Measurements from ENCODE around the gene SLC36A1. TPM values are rescaled to one million over a fixed set of nuclear protein-coding genes. Genes with fewer than 3 reads are reported as not detected.

Gene SLC36A1
- total RNA-seq, 2 experiments from 2014 or later = 6.4 to 6.7 TPM

- Mint-ChIP-seq H3K36me3 (no peaks in the 10 kb centered on the region), H3K4me1 (no peaks in the 10 kb centered on the region), H3K27me3 (peaks cover 23% of the 10 kb centered on the region), H3K4me3 (no peak overlapping the region), H3K9me3 (ENCODE audit: low read depth) (no peaks in the 10 kb centered on the region), H3K27ac (no peak overlapping the region)
- ATAC-seq (no peak), DNase-seq (no peak)
- CTCF ChIA-PET = interaction anchor here (1.5 kb wide), 1 partner anchor 13 kb away, joined by 3 read pairs; no protein-coding TSS in a partner anchor
Measured at GRCh38 chr5:151432210-151432609, 15.2 kb upstream of the SLC36A1 start.

- Mint-ChIP-seq H3K9me3 (ENCODE audit: low read depth) (no peaks in the 10 kb centered on the region), H3K36me3 (no peaks in the 10 kb centered on the region), H3K4me1 (no peaks in the 10 kb centered on the region), H3K4me3 (no peak overlapping the region), H3K27ac (no peak overlapping the region), H3K27me3 (peaks cover 34% of the 10 kb centered on the region)
- CTCF ChIA-PET = no interaction called here
- no peak for ATAC-seq
- no peak for DNase-seq
Measured at GRCh38 chr5:151434570-151435237, 12.7 kb upstream of the SLC36A1 start.

DNA sequence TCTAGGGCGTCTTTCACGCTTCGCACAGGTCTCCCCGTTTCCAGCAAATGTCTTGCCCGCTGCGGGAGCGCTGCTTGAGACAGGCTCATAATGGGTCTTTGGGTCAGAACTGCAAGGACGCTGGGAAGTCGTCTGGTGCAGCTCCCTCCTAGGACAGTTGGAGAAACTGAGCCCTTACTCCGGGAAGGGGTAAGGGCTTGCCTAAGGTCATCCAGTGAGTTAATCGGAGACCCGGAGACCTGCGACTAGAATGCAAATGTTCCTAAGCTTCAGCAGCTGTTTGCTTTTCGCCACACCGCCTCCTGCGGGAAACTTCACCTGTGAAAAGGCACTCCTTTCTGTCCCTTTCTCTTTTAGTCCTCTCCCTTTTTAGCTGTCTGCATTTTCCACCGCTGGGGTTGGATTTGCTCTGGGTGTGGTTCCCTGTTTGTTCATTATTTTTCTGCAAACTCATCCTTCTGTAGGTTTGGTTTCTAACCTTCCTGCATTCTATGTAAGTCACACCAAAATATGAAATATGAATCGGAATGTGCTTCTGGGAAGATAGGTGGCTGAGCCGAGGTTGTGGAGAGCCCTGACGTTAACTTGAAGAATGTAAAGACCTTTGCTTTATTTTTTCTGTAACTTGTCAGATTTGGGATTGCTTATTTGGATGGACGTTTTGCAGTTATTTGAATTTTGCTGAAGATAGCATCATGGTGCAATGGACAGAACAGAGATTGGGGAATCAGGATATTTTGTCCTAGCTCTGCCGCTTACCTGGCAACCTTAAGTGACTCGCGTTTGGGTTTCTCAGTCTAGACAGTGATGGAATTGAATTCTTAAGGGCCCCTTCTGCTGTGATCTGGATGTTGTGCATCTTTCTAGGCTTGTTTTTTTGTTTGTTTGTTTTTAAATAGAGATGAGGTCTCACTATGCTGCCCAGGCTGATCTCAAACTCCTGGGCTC lies 909 bp downstream of the SLC36A1 start:
- H3K9me3 Mint-ChIP-seq (ENCODE audit: low read depth) = no peaks in the 10 kb centered on the region
- CTCF ChIA-PET = interaction anchor here (0.6 to 3.0 kb wide), 34 partner anchors 8 to 1407 kb away, joined by 3 to 37 read pairs (median 4); partner anchors contain the start of gene G3BP1
- peak overlapping the region; percentile 79 for H3K27ac Mint-ChIP-seq
- H3K4me3 Mint-ChIP-seq = peak overlapping the region; percentile 82
- ATAC-seq (peak; percentile 3), DNase-seq (peak; percentile 45)
- peaks cover 29% of the 10 kb centered on the region for H3K27me3 Mint-ChIP-seq
- H3K36me3 Mint-ChIP-seq = no peaks in the 10 kb centered on the region
- H3K4me1 Mint-ChIP-seq = peaks cover 23% of the 10 kb centered on the region

DNA sequence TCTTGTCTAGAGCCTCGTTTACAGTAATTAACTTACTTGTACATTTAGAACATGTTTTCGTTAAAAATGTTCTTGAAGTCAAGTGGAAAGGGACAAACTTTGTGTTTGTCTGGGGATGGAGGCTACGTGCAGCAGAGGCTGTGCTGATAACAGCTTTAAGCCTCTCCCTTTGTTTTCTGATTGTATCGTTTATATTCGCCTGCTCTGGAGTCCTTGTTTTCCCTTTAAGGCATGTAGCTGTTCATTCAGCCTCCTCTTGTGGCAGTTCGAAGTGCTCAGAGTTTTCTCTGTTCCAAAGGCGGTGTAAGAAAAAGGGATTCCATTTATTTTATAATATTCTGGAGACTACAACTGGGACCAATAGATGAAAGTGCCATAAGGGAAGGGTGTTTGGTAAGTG lies 1.9 kb downstream of the SLC36A1 start:
- H3K36me3 Mint-ChIP-seq = no peaks in the 10 kb centered on the region
- H3K9me3 Mint-ChIP-seq (ENCODE audit: low read depth) = no peaks in the 10 kb centered on the region
- H3K27me3 Mint-ChIP-seq = peaks cover 20% of the 10 kb centered on the region
- H3K4me1 Mint-ChIP-seq = peaks cover 23% of the 10 kb centered on the region
- CTCF ChIA-PET = interaction anchor here (1.4 to 3.0 kb wide), 3 partner anchors 204 to 603 kb away, joined by 3 to 37 read pairs (median 20); partner anchors contain the start of gene G3BP1
- H3K27ac Mint-ChIP-seq = no peak overlapping the region
- DNase-seq (no peak), ATAC-seq (no peak)
- H3K4me3 Mint-ChIP-seq = no peak overlapping the region

DNA sequence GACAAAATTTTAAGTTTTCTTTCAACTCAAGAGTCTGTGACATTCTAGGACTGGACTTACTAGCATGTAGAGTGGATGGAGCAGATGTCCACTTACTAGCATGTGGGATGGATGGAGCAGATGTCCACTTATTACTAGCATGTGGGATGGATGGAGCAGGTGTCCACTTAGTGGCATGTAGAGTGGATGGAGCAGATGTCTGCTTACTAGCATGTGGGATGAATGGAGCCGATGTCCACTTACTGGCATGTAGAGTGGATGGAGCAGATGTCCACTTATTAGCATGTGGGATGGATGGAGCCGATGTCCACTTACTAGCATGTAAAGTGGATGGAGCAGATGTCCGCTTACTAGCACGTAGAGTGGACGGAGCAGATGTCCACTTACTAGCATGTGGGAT lies 2.4 kb downstream of the SLC36A1 start:
- H3K4me1 Mint-ChIP-seq = peaks cover 23% of the 10 kb centered on the region
- no peak overlapping the region for H3K27ac Mint-ChIP-seq
- no peak overlapping the region for H3K4me3 Mint-ChIP-seq
- peaks cover 18% of the 10 kb centered on the region for H3K27me3 Mint-ChIP-seq
- CTCF ChIA-PET = interaction anchor here (1.4 to 3.0 kb wide), 2 partner anchors 74 to 203 kb away, joined by 3 to 37 read pairs; no protein-coding TSS in a partner anchor
- H3K9me3 Mint-ChIP-seq (ENCODE audit: low read depth) = no peaks in the 10 kb centered on the region
- no peak for DNase-seq
- no peak for ATAC-seq
- no peaks in the 10 kb centered on the region for H3K36me3 Mint-ChIP-seq

DNA sequence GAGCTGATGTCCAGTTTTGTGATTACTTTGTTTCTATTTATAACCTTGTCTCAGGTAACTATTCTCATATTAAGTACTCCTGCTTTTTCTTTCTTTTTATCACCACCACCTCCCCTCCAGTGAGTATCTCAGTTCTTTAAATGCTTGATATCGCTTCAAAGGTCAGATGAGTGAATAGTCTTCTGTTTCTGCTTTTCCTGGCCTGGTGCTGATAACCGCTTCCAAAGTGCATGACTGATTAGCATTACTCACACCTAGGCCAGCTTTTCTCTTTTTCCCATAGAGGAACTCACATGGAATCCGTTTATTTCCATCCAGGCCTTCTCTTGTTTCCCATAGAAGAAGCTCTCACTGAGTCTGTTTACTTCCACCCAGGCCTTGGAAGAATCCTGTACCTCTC lies 3.2 kb downstream of the SLC36A1 start:
- H3K36me3 Mint-ChIP-seq = no peaks in the 10 kb centered on the region
- ATAC-seq (no peak), DNase-seq (no peak)
- no peaks in the 10 kb centered on the region for H3K9me3 Mint-ChIP-seq (ENCODE audit: low read depth)
- no peak overlapping the region for H3K27ac Mint-ChIP-seq
- no peak overlapping the region for H3K4me3 Mint-ChIP-seq
- CTCF ChIA-PET = interaction anchor here (1.4 kb wide), 2 partner anchors 51 to 73 kb away, joined by 3 read pairs; no protein-coding TSS in a partner anchor
- H3K27me3 Mint-ChIP-seq = peaks cover 11% of the 10 kb centered on the region
- H3K4me1 Mint-ChIP-seq = peaks cover 23% of the 10 kb centered on the region

- no peak overlapping the region for H3K4me3 Mint-ChIP-seq
- DNase-seq = no peak
- no peaks in the 10 kb centered on the region for H3K9me3 Mint-ChIP-seq (ENCODE audit: low read depth)
- peaks cover 6% of the 10 kb centered on the region for H3K27me3 Mint-ChIP-seq
- H3K4me1 Mint-ChIP-seq = peaks cover 23% of the 10 kb centered on the region
- CTCF ChIA-PET = interaction anchor here (1.4 to 1.5 kb wide), 2 partner anchors 48 to 49 kb away, joined by 3 to 4 read pairs; no protein-coding TSS in a partner anchor
- H3K27ac Mint-ChIP-seq = no peak overlapping the region
- no peak for ATAC-seq
- H3K36me3 Mint-ChIP-seq = no peaks in the 10 kb centered on the region
Measured at GRCh38 chr5:151451626-151452520, 4.5 kb downstream of the SLC36A1 start.

DNA sequence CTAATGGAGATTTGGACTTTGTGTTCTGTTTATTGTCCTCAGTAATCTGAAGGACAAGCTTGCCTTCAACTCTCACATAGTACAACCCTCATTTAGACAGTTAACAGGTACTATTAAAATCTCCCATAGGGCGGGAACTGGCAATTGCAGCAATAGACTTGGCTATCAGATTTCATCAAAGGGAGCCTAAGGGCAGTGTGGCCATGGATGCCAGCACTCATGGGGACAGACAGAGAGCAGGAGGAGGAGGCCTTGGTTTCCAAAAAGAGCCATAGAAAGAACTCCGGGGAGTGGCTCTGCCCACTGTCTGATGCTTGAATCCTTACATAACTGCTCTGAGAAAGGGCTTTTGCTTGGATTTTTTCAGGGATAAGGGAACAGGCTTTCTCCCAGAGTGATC lies 6.8 kb downstream of the SLC36A1 start:
- H3K27ac Mint-ChIP-seq = no peak overlapping the region
- ATAC-seq (no peak), DNase-seq (no peak)
- no peak overlapping the region for H3K4me3 Mint-ChIP-seq
- no peaks in the 10 kb centered on the region for H3K9me3 Mint-ChIP-seq (ENCODE audit: low read depth)
- peaks cover 11% of the 10 kb centered on the region for H3K4me1 Mint-ChIP-seq
- no peaks in the 10 kb centered on the region for H3K27me3 Mint-ChIP-seq
- H3K36me3 Mint-ChIP-seq = no peaks in the 10 kb centered on the region
- CTCF ChIA-PET = no interaction called here

GRCh38 chr5:151454889-151455288 lies 7.5 kb downstream of the SLC36A1 start:
- CTCF ChIA-PET = no interaction called here
- H3K9me3 Mint-ChIP-seq (ENCODE audit: low read depth) = no peaks in the 10 kb centered on the region
- H3K4me1 Mint-ChIP-seq = peaks cover 11% of the 10 kb centered on the region
- DNase-seq (no peak), ATAC-seq (no peak)
- no peak overlapping the region for H3K4me3 Mint-ChIP-seq
- no peak overlapping the region for H3K27ac Mint-ChIP-seq
- H3K36me3 Mint-ChIP-seq = no peaks in the 10 kb centered on the region
- H3K27me3 Mint-ChIP-seq = no peaks in the 10 kb centered on the region

- Mint-ChIP-seq H3K4me1 (peaks cover 13% of the 10 kb centered on the region), H3K36me3 (no peaks in the 10 kb centered on the region), H3K27me3 (no peaks in the 10 kb centered on the region), H3K27ac (no peak overlapping the region), H3K9me3 (ENCODE audit: low read depth) (no peaks in the 10 kb centered on the region), H3K4me3 (no peak overlapping the region)
- DNase-seq = no peak
- ATAC-seq = no peak
- CTCF ChIA-PET = interaction anchor here (0.7 to 2.4 kb wide), 3 partner anchors 9 to 195 kb away, joined by 3 to 9 read pairs (median 3); partner anchors contain the start of gene SLC36A1
Measured at GRCh38 chr5:151456321-151456940, 9.0 kb downstream of the SLC36A1 start.

DNA sequence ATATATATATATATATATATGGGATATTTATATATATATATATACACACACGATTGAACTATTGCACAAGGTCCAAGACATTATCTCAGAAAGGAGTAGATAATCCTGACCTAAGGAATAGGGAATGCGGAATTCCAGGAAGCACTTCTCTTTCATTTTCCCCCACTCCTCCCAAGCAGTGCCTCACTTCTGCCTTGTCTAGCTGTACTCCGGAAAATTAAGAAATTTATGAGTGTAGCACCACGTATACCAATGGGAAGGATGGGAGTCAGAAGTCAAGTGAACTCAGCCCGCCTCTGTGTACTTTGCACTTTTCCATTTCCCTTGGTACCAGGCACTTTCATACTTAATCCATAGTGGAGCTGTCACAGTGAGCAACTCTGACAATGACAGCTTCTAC lies 10.9 kb downstream of the SLC36A1 start:
- no peak overlapping the region for H3K4me3 Mint-ChIP-seq
- CTCF ChIA-PET = interaction anchor here (6.1 kb wide), 1 partner anchor 10 kb away, joined by 30 read pairs; the partner anchor contains the start of gene SLC36A1
- H3K9me3 Mint-ChIP-seq (ENCODE audit: low read depth) = no peaks in the 10 kb centered on the region
- no peaks in the 10 kb centered on the region for H3K27me3 Mint-ChIP-seq
- peaks cover 7% of the 10 kb centered on the region for H3K4me1 Mint-ChIP-seq
- H3K36me3 Mint-ChIP-seq = no peaks in the 10 kb centered on the region
- ATAC-seq = no peak
- no peak for DNase-seq
- H3K27ac Mint-ChIP-seq = no peak overlapping the region

DNA sequence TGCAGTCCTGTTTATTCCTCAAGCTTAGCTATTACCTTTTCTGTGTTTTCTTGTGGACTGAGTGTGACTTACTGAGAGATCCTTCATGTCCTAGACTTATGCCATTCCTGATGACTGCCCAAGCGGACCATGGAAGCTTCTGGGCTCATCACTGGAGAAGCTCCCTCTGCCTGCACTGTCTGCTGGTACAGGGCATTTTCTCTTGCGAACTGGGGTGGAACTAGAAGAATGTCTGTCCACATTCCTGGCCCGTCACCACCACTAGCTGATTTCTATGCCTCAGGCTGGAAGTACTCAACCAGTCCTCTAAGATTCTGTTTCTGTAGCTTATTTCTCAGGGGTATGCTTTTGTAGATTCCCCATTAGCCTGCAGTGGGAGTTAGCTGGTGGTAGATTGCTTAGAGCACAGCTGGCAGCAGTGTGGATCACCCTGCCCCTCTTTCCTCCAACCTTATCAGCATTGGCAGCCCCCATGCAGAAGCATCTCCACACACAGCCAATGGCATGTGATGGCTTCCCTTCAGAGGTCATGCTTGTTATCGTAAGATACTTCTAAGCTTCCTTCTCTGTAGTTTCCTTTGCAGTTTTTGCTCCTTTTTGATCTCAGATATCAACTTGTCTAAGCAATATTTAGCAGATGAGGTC lies 12.4 kb downstream of the SLC36A1 start:
- DNase-seq (no peak), ATAC-seq (no peak)
- Mint-ChIP-seq H3K27me3 (no peaks in the 10 kb centered on the region), H3K4me1 (peaks cover 7% of the 10 kb centered on the region), H3K9me3 (ENCODE audit: low read depth) (no peaks in the 10 kb centered on the region), H3K4me3 (no peak overlapping the region), H3K36me3 (peaks cover 4% of the 10 kb centered on the region), H3K27ac (no peak overlapping the region)
- CTCF ChIA-PET = interaction anchor here (6.1 kb wide), 1 partner anchor 12 kb away, joined by 30 read pairs; the partner anchor contains the start of gene SLC36A1

Data from activated CD8-positive, alpha-beta memory T cell treated with anti-CD3 and anti-CD28 coated beads, Interleukin-2, amount 10 ng/mL, durations not matched to agents 7 days and 5 days (primary cell).